OCI-LY1 (cell line): Measurements from ENCODE around the gene TUBA4B.

ENCODE experiments used
- H2AFZ ChIP-seq: fragments of 200-600 bp; sonication (generic), shearing (Covaris generic); 2 replicates; pipeline ENCODE4 v1.6.0; 2014; ENCODE audit warnings: antibody characterized with exemption, mild to moderate bottlenecking, low read length
- H3F3A ChIP-seq: fragments of 200-600 bp; sonication (generic), shearing (Covaris generic); 2 replicates; pipeline ENCODE4 v1.6.0; 2014; ENCODE audit warnings: mild to moderate bottlenecking, antibody characterized with exemption, low read length, moderate library complexity; ENCODE audit not compliant: insufficient read depth
- H3K27ac ChIP-seq: fragments of 200-600 bp; sonication (generic); 2 replicates; pipeline ENCODE4 v1.5.1; 2014; ENCODE audit warnings: low read length, mixed run types, mild to moderate bottlenecking, low read depth; ENCODE audit not compliant: poor library complexity, severe bottlenecking
- H3K27me3 ChIP-seq: fragments of 200-600 bp; sonication (generic); 2 replicates; pipeline ENCODE4 v1.6.0; 2014; ENCODE audit warnings: antibody characterized with exemption, mild to moderate bottlenecking, low read length, moderate library complexity; ENCODE audit not compliant: insufficient read depth
- H3K36me3 ChIP-seq: fragments of 200-600 bp; sonication (generic); 2 replicates; pipeline ENCODE4 v1.6.1; 2014; ENCODE audit warnings: mild to moderate bottlenecking, antibody characterized with exemption, low read length, moderate library complexity, mixed read lengths; ENCODE audit not compliant: insufficient read depth
- H3K4me1 ChIP-seq: fragments of 200-600 bp; sonication (generic); 2 replicates; pipeline ENCODE4 v1.5.1; 2014; ENCODE audit warnings: mild to moderate bottlenecking, low read length, moderate library complexity; ENCODE audit not compliant: insufficient read depth, severe bottlenecking
- H3K4me2 ChIP-seq: fragments of 200-600 bp; sonication (generic), shearing (Covaris generic); 2 replicates; pipeline ENCODE4 v1.6.1; 2014; ENCODE audit warnings: low read length
- H3K4me3 ChIP-seq: fragments of 200-600 bp; sonication (generic); 2 replicates; pipeline ENCODE4 v1.5.1; 2014; ENCODE audit warnings: low read length, low read depth, mild to moderate bottlenecking, mixed read lengths; ENCODE audit not compliant: poor library complexity, severe bottlenecking
- H3K79me2 ChIP-seq: fragments of 200-600 bp; shearing (Covaris generic); 2 replicates; pipeline ENCODE4 v1.6.1; 2016; ENCODE audit warnings: mixed run types, low read length, mixed read lengths; ENCODE audit not compliant: insufficient read depth
- H3K9ac ChIP-seq: fragments of 200-600 bp; sonication (generic), shearing (Covaris generic); 2 replicates; pipeline ENCODE4 v1.6.1; 2014; ENCODE audit warnings: mild to moderate bottlenecking, low read length, mixed read lengths
- H3K9me2 ChIP-seq: fragments of 200-600 bp; sonication (generic), shearing (Covaris generic); 2 replicates; pipeline ENCODE4 v1.6.1; 2014; ENCODE audit warnings: low read depth, mild to moderate bottlenecking, low read length, mixed read lengths
- H3K9me3 ChIP-seq: fragments of 200-600 bp; shearing (Covaris generic); 2 replicates; pipeline ENCODE4 v1.6.1; 2014; ENCODE audit warnings: low read length, mixed read lengths
- H4K20me1 ChIP-seq: fragments of 200-600 bp; sonication (generic), shearing (Covaris generic); 2 replicates; pipeline ENCODE4 v1.6.0; 2016; ENCODE audit warnings: mild to moderate bottlenecking, low read length; ENCODE audit not compliant: insufficient read depth
- EZH2 ChIP-seq: fragments of 200-600 bp; sonication (generic), shearing (Covaris generic); IDR thresholded peaks from 2 replicates; pipeline ENCODE4 v1.8.0; 2017; ENCODE audit warnings: borderline replicate concordance, mixed run types, mild to moderate bottlenecking, antibody characterized with exemption, low read length, moderate library complexity, mixed read lengths
- TF ChIP-seq, protein P1 (sequence below): fragments of 200-600 bp; sonication (generic), shearing (Covaris generic); IDR thresholded peaks from 2 replicates; pipeline ENCODE4 v1.5.1; 2017; ENCODE audit warnings: mild to moderate bottlenecking, antibody characterized with exemption, low read length, moderate library complexity, mixed read lengths

Gene TUBA4B

DNA sequence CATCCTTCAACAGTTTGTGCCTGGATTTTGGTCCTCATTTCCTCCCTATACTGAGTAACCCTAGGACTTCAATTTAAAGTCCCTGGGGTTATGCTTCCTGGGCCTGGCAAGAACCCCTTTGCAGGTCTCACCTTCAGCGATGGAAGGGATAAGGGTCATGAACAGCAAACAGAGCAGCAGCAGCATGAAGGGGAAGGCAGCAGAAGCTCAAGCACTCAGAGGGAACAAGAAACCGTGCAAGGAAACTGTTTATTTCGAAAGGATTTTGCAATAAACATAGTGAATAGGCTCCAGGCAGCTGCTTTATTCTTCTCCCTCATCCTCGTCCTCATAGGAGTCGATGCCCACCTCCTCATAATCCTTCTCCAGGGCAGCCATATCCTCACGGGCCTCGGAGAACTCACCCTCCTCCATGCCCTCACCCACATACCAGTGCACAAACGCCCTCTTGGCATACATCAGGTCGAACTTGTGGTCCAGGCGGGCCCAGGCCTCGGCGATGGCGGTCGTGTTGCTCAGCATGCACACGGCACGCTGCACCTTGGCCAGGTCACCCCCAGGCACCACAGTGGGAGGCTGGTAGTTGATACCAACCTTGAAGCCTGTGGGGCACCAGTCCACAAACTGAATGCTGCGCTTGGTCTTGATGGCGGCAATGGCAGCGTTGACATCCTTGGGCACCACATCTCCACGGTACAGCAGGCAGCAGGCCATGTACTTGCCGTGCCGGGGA is 2.8 kb upstream of the TUBA4B start:
- TF ChIP-seq, protein P1, sequence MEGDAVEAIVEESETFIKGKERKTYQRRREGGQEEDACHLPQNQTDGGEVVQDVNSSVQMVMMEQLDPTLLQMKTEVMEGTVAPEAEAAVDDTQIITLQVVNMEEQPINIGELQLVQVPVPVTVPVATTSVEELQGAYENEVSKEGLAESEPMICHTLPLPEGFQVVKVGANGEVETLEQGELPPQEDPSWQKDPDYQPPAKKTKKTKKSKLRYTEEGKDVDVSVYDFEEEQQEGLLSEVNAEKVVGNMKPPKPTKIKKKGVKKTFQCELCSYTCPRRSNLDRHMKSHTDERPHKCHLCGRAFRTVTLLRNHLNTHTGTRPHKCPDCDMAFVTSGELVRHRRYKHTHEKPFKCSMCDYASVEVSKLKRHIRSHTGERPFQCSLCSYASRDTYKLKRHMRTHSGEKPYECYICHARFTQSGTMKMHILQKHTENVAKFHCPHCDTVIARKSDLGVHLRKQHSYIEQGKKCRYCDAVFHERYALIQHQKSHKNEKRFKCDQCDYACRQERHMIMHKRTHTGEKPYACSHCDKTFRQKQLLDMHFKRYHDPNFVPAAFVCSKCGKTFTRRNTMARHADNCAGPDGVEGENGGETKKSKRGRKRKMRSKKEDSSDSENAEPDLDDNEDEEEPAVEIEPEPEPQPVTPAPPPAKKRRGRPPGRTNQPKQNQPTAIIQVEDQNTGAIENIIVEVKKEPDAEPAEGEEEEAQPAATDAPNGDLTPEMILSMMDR = no peak
- no peak for TF ChIP-seq EZH2
- Histone ChIP-seq H3K27me3 (no peaks in the 10 kb centered on the region), H3K4me3 (peak overlapping the region; percentile 51), H3K4me2 (peak overlapping the region; percentile 73), H3K79me2 (no peaks in the 10 kb centered on the region), H3K9ac (peak overlapping the region; percentile 68), H4K20me1 (no peaks in the 10 kb centered on the region), H3K4me1 (peaks cover 83% of the 10 kb centered on the region), H3K9me2 (no peaks in the 10 kb centered on the region), H3K9me3 (no peaks in the 10 kb centered on the region), H3K36me3 (peaks cover 48% of the 10 kb centered on the region), H2AFZ (no peak overlapping the region), H3F3A (0 out of 2 replicates have a peak, but pooled peaks cover 2% of the 10 kb centered on the region), H3K27ac (peak overlapping the region; percentile 98)

- Histone ChIP-seq H3K4me1 (peaks cover 74% of the 10 kb centered on the region), H3K9ac (peak overlapping the region; percentile 89; the same call in 1 of the 2 replicates)
- no peak for TF ChIP-seq EZH2
- TF ChIP-seq, protein P1 = no peak
These were observed 1.4 kb upstream of the TUBA4B start for GRCh38 chr2:219251656-219252055.

GRCh38 chr2:219252084-219252483 is 959 bp upstream of the TUBA4B start:
- TF ChIP-seq, protein P1 = no peak
- TF ChIP-seq EZH2 = no peak
- Histone ChIP-seq H3K4me1 (peaks cover 70% of the 10 kb centered on the region), H3F3A (0 out of 2 replicates have a peak, but pooled peaks cover 5% of the 10 kb centered on the region), H4K20me1 (no peaks in the 10 kb centered on the region), H3K27ac (peak overlapping the region; percentile 98), H3K36me3 (peaks cover 48% of the 10 kb centered on the region), H3K9ac (peak overlapping the region; percentile 89), H3K4me2 (peak overlapping the region; percentile 79), H3K9me3 (no peaks in the 10 kb centered on the region), H3K9me2 (no peaks in the 10 kb centered on the region), H3K79me2 (no peaks in the 10 kb centered on the region), H2AFZ (no peak overlapping the region), H3K27me3 (no peaks in the 10 kb centered on the region), H3K4me3 (peak overlapping the region; percentile 83)

More at GRCh38 chr2:219251656-219252055, 1.4 kb upstream of the TUBA4B start:
- H3K79me2 ChIP-seq = no peaks in the 10 kb centered on the region
- peak overlapping the region; percentile 98 for H3K27ac ChIP-seq
- H4K20me1 ChIP-seq = no peaks in the 10 kb centered on the region
- peak overlapping the region; percentile 83 for H3K4me3 ChIP-seq
- H3F3A ChIP-seq = 0 out of 2 replicates have a peak, but pooled peaks cover 5% of the 10 kb centered on the region
- H2AFZ ChIP-seq = no peak overlapping the region
- no peaks in the 10 kb centered on the region for H3K9me3 ChIP-seq
- H3K9me2 ChIP-seq = no peaks in the 10 kb centered on the region
- H3K27me3 ChIP-seq = no peaks in the 10 kb centered on the region
- H3K4me2 ChIP-seq = peak overlapping the region; percentile 79
- peaks cover 48% of the 10 kb centered on the region for H3K36me3 ChIP-seq
